Measurements from ENCODE around the gene KRT15.
"Not testable (repeated sequence)": the region's sequence is repeated elsewhere in the genome, so short reads cannot be mapped to it uniquely, and the experiment has no call there.

KRT15 gene

DNA sequence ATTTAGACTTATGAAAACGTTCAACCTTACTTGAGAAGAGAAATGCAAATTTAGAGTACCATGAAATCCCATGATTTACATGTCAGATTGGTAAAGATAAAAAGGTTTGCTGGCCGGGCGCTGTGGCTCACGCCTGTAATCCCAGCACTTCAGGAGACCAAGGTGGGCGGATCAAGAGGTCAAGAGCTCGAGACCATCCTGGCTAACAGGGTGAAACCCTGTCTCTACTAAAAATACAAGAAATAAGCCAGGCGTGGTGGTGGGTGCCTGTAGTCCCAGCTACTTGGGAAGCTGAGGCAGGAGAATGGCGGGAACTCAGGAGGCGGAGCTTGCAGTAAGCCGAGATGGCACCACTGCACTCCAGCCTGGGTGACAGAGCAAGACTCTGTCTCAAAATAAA, 24.1 kb upstream of the KRT15 start:
- not testable (repeated sequence) for DNase-seq

DNA sequence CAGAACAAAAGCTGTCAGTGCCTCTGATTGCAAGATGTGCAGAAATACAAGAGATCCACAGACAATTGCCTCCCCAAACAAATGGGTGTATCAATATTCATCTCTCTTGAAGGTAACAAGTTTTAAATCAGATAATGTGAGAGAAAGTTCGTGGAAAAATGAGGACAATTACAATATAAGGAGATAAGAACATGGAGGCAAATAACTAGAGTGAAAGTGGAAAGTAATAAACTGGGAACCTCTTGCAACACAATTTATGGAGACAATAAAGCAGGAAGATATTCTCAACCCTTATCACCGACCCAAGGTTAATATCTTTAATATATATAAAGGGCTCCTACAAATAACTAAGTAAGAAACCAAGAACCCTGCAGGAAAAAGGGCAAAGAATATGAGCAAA, 23.7 kb upstream of the KRT15 start:
- DNase-seq, result no peak

DNA sequence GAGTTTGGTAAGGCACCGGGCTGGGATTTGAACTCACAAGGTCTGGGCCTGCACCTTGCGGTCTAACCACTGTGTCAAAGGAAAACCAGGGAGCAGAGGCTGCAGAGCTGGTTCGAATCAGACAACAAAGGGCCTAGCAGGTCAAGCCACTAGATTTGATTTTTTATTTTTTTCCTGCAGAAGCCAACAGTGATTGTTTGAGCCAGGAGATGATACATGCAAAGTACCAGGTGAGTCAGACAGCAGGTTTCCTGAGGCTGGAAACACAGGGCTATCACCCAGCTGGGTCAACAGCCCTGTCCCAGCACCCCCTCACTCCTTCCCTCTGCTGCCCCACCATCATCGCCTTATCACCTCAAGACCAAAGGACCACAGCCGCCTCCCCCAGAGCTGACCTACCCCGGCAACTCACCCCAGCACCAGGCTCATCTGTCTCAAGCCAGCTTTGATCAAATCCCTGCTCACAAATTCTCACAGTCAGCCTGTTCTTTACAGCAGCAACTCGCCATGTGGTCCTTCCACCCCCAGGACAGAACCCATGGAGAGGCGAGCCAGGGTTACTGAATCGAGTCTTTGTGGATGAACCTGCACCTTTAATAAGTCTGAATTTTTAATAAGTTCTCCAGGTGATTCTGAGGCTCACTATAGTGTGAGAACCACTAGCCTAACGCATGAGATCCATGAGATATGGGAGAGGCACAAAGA, 22.4 kb upstream of the KRT15 start:
- DNase-seq, result no peak

DNA sequence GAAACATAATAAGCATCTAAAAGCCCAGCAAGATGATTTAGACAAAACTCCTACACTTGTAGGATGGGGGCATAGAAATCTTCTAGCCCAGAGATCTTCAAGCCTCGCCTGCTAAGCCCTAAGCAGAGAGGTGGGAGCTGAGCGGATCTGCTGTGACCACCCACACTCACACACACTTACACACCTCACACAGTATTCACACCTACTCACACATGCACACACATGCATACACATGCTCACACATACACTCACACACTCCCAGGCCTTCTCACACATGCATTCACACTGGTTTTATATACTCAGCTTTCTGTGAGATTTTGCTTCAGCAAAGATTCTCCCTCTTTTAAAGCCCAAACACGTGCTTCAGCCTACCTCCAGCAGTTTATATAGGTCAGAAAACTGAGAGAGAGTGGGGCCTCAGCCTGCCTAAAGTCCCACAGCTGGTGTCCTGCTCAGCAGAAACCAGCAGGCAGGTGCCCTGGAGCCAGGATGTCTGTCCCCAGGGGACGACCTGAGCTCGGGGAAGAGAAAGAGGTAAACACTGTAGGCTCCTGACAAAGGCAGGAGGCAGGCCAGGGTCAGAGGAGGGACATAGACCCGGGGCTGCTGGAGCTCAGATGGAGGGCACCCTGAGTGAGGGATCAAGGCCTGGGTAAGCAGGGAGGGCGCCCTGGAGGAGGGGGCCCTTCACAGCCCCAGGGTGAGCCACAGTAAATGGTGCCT, 21.4 kb upstream of the KRT15 start:
- no peak for DNase-seq

DNA sequence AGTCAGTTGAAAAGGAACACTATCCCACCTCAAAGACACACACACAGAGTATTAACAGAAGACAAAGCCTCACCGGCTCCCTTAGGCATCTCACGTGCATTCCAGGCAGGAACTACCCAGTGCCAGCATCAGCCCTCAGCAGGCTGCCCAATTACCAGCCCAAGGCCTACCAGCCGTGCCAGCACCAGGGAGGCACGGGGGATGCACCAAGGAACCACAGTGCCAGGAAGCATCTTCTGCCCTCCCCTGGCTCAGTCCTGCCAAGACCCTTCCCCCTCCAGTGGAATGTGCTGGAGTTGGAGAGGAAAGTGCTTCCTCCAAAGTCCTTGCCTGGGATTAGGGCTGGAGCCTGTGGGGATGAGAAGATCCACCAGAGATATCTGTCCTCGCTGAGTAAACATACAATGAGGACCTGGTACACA, 20.4 kb upstream of the KRT15 start:
- no peak for DNase-seq

DNA sequence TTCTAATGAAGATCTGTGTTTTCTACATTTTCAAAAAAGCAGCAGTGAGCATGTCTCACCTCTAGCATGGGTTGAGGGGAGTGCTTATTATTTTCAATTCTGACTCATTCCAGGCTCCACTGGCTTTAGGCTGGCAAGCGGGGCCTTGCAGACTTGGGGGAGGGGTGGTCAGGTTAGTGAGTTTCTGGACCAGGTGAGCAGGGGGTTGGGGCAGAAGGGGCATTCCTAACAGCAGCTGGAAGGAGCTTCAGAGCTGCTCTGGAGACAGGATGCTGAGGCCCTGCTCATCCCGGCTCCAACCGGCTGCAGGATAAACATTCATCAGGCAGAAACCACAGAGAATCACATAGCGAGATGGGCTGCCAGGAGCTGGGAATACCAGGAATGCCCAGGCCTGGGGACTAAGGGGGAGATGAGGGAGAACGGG, 19.9 kb upstream of the KRT15 start:
- DNase-seq, result no peak

DNA sequence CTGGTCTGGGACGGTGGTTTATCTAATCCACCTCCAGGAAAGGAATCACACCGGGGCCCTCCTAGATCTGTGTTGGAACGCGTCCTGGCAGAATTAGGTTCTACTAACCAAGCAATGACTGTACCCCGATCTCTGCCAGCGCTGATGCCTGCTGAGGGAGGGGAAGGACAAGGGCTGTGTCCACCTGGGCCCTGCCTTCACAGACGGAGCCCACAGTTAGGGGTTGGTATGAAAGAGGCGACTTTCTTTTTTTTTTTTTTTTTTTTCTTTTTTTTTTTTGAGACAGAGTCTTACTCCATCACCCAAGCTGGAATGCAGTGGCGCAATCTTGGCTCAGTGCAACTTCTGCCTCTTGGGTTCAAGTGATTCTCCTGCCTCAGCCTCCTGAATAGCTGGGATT, 19.3 kb upstream of the KRT15 start:
- no peak for DNase-seq

DNA sequence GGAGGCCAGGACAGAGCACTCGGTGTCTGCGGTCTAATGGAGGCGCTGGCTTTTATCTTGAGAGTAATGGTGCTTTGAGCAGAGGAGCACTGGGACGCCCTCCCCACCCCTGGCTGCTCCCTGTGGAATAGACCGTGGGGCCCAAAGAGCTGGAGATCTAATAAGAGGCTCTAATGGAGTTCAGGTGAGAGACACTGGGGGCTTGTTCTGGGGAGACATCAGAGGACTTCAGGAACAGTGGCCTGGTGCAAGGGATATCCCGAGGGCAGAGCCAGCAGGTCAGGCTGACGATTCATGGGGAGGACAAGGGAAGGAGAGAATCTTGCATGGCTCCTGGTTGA, 18.9 kb upstream of the KRT15 start:
- DNase-seq, result no peak

DNA sequence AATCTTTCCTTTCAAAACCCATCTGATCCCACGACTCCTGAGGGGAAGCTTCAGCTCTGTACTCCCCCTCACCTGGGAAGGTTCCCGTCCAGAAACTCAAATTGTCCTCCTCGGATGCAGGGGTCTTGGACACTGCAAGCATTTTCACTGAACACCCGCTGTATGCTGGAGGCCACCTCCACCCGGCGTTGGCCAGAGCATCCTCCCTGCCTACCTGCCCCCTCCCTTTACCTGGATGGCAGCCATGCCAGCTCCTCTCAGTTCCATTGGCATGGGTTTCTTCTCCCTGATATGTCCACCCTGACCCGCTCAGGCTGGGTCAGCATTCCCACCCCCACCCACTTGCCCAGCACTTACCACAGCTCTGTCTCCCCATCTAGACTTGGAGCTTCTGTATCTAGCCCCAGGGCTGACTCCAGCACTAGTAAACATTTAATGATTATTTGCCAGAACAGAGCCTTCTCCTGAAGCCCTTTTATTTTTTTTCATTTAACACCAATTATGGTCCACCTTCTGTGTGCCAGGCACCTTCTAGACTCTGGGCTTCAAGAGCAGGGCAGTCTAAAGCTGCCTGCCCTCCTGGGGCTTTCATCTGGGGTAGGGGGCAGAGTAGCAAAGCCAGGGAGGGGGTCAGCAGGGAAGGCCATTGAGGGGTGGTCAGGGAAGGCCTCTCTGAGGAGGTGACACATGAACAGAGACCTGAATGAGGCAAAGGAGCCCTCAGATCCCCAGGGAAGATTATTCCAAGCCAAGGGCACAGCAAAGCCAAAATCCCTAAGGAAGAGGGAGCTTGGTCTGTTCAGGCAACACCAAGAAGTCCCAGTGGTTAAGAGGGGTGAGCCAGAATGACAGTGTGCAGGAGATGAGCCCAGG, 18.3 kb upstream of the KRT15 start:
- DNase-seq, result no peak

DNA sequence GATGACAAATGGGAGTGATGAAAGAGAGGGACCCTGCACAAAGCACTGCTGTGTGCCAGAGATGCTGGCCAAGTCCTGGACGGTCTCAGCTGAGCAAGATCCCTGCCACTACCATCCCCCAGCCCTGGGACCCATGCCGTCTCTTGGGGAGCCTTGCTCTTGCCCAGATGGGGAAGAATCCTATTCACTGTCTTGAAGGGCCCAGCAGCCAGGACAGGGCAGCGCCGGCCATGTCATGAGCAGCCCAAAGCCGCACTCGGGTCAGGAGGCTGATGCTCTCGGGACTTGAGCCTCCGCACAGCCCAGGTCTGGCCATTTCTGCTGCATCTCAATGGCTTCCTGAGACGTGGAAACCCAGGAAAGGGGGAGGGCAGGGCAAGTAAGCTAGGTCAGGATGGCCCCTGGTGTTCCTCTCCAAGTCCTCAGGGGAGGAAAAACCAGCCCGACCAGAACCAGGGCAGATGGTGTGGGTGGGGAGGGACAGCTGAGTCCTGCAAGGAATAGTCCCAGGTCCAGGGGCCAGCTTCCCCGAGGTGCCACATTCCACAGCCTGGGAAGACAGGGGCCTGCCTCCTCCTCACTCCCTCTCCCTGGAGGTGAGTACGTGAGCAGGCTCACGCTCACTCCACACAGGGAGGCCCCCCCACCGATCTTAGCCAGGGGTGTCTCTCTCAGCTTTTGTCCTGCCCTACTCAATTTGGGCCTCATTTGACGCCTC, 17.2 kb upstream of the KRT15 start:
- DNase-seq, result no peak

DNA sequence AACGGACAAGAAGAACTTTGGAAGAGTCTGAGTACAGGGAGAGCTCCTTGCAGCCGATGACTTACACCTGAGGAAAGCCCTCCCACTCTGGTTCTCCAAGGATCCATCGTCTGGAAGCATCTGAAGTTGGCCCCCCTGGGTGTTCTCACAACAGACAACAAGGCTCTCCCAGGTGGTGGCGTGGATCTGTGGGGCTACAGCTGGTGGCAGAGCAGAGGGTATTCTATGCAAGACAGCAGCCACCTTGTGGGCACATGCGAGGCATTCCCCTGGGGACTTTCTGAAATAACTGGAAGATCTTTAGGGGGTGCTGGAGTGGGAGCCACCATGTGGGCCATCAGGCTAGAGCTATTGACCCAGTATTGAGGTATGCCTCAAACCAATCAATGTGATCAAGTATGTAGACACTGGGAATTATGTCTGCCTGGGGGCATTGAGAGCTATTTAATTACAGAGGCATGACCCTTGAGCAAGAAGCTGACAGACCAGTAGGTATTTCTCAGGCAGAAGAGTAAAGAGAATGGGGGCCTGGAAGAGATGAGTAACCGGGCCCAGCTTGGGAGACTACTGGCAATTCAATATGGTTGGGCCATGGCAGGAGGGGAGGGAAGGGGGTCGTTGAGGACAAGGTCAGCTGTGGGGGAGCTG, 16.3 kb upstream of the KRT15 start:
- no peak for DNase-seq

DNA sequence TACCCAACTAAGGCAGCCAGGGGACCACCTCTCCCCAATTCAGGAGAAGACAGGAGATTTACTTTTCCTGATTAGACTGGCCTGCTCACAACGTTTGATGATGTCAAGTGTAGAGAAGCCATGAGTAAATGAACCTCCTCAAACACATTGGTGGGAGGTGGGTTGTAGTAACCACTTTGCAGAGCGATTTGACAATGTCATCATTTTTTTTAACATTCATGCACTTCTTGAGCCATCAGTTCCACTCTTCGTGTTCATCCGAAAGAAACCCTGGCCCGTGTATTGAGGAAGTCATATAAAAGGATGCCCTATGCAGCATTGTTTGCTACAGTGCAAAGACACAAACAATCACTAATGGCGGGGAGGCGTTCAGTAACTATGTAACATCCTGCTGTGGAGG, 14.9 kb upstream of the KRT15 start:
- DNase-seq, result no peak

DNA sequence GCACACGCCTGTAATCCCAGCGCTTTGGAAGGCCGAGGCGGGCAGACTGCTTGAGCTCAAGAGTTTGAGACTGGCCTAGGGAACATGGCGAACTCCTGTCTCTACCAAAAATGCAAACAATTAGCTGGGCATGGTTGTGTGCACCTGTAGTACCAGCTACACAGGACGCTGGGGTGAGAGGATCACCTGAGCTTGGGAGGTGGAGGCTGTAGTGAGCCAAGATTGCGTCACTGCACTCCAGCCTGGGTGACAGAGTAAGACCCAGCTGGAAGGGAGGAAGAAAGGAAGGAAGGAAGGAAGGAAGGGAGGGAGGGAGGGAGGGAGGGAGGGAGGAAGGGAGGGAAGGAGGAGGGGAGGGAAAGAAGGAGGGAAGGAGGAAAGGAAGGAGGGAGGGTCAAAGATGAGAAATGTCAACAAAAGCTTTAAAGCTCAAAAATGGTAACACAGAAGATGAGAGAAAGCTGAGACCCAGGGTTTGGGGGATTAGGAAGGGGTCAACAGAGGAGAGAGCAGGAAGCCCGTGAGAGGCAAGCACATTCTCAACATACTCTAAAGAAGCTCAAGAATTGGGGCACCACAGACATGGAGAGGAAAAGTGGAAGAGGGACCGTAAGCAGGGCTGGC, 14.4 kb upstream of the KRT15 start:
- no peak for DNase-seq

DNA sequence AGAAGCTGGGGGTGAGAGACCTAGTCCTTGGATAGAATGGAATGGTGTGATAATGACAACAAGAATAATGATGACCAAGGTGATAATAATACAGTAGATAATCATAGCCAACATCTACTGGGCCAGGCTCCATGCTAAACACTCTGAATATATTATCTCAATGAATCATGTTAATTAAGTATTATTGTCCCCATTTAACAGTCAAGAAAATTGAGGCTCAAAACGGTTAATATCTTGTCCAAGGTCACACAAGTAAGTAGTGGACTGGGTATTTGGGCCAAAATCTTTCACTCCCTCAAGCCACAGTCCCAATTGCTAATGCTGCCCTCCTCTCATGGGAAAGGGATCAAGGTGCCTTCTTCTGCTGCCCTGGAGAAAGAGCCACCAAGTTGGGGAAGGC, 13.3 kb upstream of the KRT15 start:
- DNase-seq, result no peak

DNA sequence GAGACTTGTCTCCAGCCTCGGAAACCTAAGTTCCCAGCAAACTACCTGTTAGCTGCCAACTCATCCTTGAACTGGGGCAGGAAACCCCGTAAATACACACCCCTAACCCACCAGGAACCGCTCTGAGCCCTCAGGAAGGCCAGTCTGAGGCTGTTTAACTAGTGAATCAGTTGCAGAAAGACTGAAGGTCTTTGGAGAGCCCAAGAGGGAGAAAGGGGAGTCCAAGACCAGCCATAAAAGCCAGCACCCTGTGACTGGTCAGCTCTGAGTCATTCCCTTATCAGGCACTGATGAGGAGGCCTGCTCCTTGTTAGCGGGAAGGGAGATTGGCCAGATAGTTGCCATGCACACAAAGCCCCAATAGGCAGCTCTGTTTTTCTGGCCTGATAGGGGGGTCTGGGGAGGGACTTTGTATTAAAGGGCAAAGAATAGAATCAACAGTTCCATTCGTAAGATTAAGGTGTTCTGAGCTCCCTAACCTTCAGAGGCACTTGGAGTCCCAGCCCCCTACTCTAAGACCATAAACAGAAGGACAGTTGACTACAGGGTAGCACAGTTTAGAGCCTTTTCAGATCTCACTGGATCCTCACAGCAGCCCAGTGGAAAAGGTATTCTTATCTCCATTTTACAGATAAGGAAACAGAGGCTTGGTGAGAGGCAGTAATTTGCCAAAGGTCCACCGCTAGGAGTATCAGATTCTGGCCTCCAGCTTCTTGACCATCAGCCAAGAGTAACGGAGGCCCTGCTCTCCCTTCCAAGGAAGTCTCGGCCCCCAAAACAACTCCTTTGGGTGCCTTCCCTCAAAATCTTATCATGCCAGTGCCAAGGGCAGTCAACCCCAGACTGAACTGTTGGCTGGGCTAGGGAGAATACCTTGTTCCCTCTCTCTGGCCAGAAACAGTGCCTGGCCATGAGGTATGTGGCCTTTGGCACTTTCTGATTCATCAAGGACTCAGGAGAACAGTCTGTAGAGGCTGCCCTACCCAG, 11.7 kb upstream of the KRT15 start:
- DNase-seq, result no peak

DNA sequence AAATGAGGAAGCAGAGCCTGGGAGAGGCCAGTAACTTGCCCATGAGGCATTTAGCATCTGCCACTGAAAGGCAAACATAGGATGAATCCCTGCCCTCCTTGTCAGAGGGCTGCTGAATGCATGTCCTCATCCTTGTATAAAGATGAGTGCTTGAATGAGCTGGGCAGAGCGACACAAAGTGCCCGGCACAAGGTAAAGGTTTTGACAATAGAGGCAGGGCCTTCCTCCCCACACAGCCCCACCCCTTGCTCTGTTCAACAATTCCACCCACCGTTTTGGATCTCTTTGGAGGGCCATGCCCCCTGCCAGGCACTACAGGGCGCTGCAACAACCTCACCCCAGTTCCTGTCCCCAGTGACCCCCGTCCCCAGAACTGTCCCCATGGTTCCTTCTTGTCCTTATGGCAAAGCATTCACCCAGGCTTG, 10.8 kb upstream of the KRT15 start:
- DNase-seq, result no peak

DNA sequence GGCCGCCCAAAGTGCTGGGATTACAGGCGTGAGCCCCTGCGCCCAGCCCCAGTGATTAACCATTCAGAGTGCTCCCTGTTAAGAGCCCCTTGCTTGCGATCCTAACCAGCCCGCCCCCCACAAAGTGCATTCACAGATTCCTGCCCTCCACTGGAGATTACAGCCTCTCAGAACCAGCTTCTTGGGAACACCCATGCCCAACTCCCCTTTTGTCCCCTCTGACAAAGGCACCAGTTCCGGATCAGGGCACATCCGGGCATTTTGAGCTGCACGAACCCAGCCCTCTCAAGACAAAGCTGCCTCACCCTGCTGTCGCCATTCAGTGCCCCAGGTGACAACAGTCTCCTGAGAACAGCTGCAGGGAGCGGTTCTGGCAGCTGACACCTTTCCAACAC, 10.3 kb upstream of the KRT15 start:
- DNase-seq, result no peak

DNA sequence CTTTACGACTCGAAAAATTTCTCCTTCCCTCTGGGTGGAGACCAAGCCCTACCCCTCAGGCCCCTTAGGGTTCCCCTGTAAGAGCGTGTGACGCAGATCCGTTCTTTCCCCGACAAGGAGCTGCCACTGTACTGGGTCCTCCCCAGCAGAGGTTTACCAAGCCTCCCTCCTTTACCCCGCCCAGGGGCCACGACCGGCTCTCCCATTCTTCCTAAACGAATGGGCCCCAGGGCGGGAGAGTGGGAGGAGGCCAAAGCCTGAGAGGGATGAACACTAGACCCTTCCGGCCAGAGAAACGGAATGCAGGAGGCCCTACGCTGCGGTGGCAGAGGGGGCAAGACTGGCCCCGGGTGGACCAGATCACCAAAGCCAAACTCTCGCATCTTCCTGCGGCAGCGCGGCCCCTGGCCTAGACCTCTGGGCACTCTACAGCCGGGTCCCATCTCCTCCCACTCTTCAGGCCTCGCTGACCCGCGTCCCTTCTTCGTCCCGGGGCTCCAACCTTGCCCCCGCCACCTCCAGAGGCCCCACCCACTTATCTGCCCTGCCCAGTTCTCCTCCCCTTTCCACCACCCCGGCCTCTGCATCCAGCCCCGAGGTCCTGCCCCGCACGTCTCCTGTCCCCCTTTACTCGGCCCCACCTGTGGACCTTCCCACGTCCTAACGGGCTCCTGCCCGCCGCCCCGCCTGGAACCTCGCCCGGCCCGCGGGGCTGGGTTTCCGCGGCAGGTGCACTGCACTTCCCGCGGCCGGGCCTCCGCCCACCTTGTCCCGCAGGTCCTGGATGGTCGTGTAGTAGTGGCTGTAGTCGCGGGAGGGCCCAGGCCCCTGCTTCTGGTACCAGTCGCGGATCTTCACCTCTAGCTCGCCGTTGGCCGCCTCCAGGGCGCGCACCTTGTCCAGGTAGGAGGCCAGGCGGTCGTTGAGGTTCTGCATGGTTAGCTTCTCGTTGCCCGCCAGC, 8.7 kb upstream of the KRT15 start:
- DNase-seq, result no peak

DNA sequence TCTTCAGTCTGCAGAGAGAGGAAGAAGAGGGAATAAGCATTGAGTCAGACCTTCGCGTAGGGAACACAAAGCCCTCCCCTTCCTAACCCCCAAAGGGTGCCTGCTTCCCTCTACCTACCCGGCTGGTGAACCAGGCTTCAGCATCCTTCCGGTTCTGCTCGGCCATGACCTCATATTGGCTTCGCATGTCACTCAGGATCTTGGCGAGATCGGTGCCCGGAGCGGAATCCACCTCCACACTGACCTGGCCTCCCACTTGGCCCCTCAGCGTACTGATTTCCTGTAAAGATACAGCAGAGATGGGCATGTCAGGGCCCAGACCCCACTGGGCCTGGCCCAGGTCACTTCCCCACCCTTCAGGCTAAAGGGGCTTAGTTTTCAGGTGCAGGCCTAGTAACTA, 5.6 kb upstream of the KRT15 start:
- DNase-seq, result no peak

DNA sequence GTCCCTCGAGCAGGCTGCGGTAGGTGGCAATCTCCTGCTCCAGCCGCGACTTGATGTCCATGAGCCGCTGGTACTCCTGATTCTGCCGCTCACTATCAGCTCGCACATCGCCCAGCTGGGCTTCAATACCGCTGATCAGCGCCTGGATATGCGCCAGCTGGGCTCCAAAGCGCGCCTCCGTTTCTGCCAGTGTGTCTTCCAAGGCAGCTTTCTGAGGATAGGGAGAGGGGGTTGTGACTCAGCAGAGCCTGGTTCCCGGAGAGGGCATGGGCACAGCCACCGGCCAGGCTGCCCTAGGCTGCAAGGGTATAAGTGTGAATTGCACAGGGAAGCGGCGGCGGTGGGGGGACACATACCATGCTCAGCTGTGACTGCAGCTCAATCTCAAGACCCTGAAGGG, 5.1 kb upstream of the KRT15 start:
- DNase-seq, result no peak
